K562 (cell line): ENCODE data around the gene PBOV1. TPM values are rescaled to one million over a fixed set of nuclear protein-coding genes. Genes with fewer than 3 reads are reported as not detected.

Experiments used
- ATAC-seq: fragments of 200-7000 bp; cut with Tn5 transposase; 3 replicates; pipeline ENCODE4 v1.9.1; 2020; ENCODE audit warnings: moderate library complexity
- BruUV-seq: library from RNA; stranded (reverse); fragments of 400-500 nt; replicated peaks from 2 replicates; lab custom pipeline; 2021; lab: Mats Ljungman, UMichigan
- CTCF ChIA-PET: fragments of 300-600 bp; formaldehyde crosslinking; extraction: SDS; loops from one replicate; lab custom pipeline; 2021; ENCODE audit warnings: low intra/inter-chr PET ratio; lab: Yijun Ruan, JAX
- POLR2A ChIA-PET: fragments of 300-600, 350-650 bp; sonication (Branson Sonifier 250); formaldehyde crosslinking; extraction: SDS; loops from one replicate; lab custom pipeline; 2021; ENCODE audit warnings: antibody characterized with exemption, inconsistent platforms; lab: Yijun Ruan, JAX
- DNase-seq, 4 experiments: peaks; one replicate each; pipeline versions ENCODE4 v3.0.0 to v3.0.0-alpha.2; 2011 to 2018; ENCODE audit warnings: low spot score in 3 of 4, mixed read lengths in 3 of 4; ENCODE audit errors: extremely low read depth in 1 of 4
- FAIRE-seq: peaks from 2 replicates; lab custom pipeline; 2011; peaks lifted over from hg19 to GRCh38; lab: Jason Lieb, UNC
- H2AFZ ChIP-seq: 2 replicates; pipeline ENCODE4 v1.6.0; 2011; ENCODE audit warnings: low read depth, low read length, control low read depth, inconsistent platforms
- H3K27ac ChIP-seq: fragments of 200-600 bp; 3 replicates; pipeline ENCODE4 v1.8.0; 2011; ENCODE audit warnings: low read depth, mild to moderate bottlenecking, control low read depth, inconsistent platforms, low read length, moderate library complexity, mixed read lengths; ENCODE audit errors: extremely low read depth
- H3K27me3 ChIP-seq, 2 experiments: fragments of 300-600 bp in 1 of 2; 2 replicates in 1 of 2; 3 replicates in 1 of 2; pipeline versions ENCODE4 v1.6.0 to v1.8.0; 2011; ENCODE audit warnings: inconsistent platforms in 2 of 2, low read length in 2 of 2, mild to moderate bottlenecking in 1 of 2, mixed read lengths in 1 of 2, moderate library complexity in 1 of 2; ENCODE audit not compliant: control insufficient read depth in 2 of 2, insufficient read depth in 2 of 2
- H3K36me3 ChIP-seq: fragments of 300-600 bp; 3 replicates; pipeline ENCODE4 v1.8.0; 2011; ENCODE audit warnings: mild to moderate bottlenecking, low read length, inconsistent platforms; ENCODE audit not compliant: control insufficient read depth, insufficient read depth
- H3K4me1 ChIP-seq, 2 experiments: fragments of 200-600 bp in 1 of 2; replicated peaks in 1 of 2; 2 replicates in 1 of 2; 3 replicates in 1 of 2; pipeline versions ENCODE4 v1.5.1 to v1.8.0; 2011; ENCODE audit warnings: inconsistent platforms in 2 of 2, low read length in 2 of 2, mild to moderate bottlenecking in 1 of 2, mixed read lengths in 1 of 2, moderate library complexity in 1 of 2; ENCODE audit not compliant: control insufficient read depth in 2 of 2, insufficient read depth in 2 of 2
- H3K4me2 ChIP-seq: 2 replicates; pipeline ENCODE4 v1.6.1; 2011; ENCODE audit warnings: low read length, control low read depth, inconsistent platforms, mixed read lengths; ENCODE audit not compliant: insufficient read depth
- H3K4me3 ChIP-seq: fragments of 200-600 bp; sonication (generic), shearing (Covaris generic); 2 replicates; pipeline ENCODE4 v1.5.1; 2016; ENCODE audit warnings: control low read depth, inconsistent platforms
- H3K79me2 ChIP-seq: fragments of 200-600 bp; 3 replicates; pipeline ENCODE4 v1.8.0; 2011; ENCODE audit warnings: low read length, inconsistent platforms; ENCODE audit not compliant: control insufficient read depth, insufficient read depth
- H3K9ac ChIP-seq, 2 experiments: 2 replicates each; pipeline versions ENCODE4 v1.6.0 to v1.6.1; 2011; ENCODE audit warnings: low read depth in 2 of 2, low read length in 2 of 2, control low read depth in 1 of 2, inconsistent platforms in 1 of 2, mild to moderate bottlenecking in 1 of 2, mixed read lengths in 1 of 2; ENCODE audit not compliant: insufficient read depth in 1 of 2
- H3K9me1 ChIP-seq: one replicate; pipeline ENCODE4 v1.6.0; 2011; ENCODE audit warnings: inconsistent platforms, mild to moderate bottlenecking, low read length, moderate library complexity; ENCODE audit not compliant: control insufficient read depth, insufficient read depth
- H3K9me3 ChIP-seq: replicated peaks from 2 replicates; pipeline ENCODE4 v1.5.1; 2011; ENCODE audit warnings: low read depth, low read length, inconsistent platforms; ENCODE audit not compliant: control insufficient read depth, insufficient read depth
- H4K20me1 ChIP-seq: replicated peaks from 2 replicates; pipeline ENCODE4 v1.6.1; 2011; ENCODE audit warnings: low read length, inconsistent platforms, mixed read lengths; ENCODE audit not compliant: control insufficient read depth, insufficient read depth
- BCLAF1 ChIP-seq, 2 experiments: fragments of 450-650 bp in 1 of 2; IDR thresholded peaks; 2 replicates each; pipeline ENCODE4 v1.6.1; 2011 to 2017; ENCODE audit warnings: low read depth in 2 of 2, antibody characterized with exemption in 1 of 2, borderline replicate concordance in 1 of 2, low read length in 1 of 2, mild to moderate bottlenecking in 1 of 2, mixed read lengths in 1 of 2; ENCODE audit not compliant: control insufficient read depth in 1 of 2
- HMBOX1 ChIP-seq: sonication (generic); IDR thresholded peaks from 2 replicates; pipeline ENCODE4 v1.6.1; 2016
- HMGXB4 ChIP-seq: sonication (generic); formaldehyde crosslinking; IDR thresholded peaks from 2 replicates; pipeline ENCODE4 v1.8.1; 2023; ENCODE audit warnings: mild to moderate bottlenecking, missing genetic modification reagents
- MBD2 ChIP-seq: sonication (generic); IDR thresholded peaks from 2 replicates; pipeline ENCODE4 v1.6.1; 2016; ENCODE audit warnings: low read depth, borderline replicate concordance
- SNRNP70 ChIP-seq: fragments of 200-400 bp; formaldehyde crosslinking; optimal IDR thresholded peaks from 2 replicates; pipeline ENCODE3; 2017; ENCODE audit warnings: low read depth, low read length
- STAT6 ChIP-seq: sonication (generic); formaldehyde crosslinking; IDR thresholded peaks from 2 replicates; pipeline ENCODE4 v1.8.1; 2023; ENCODE audit warnings: mild to moderate bottlenecking, missing genetic modification reagents
- U2AF2 ChIP-seq: fragments of 200-400 bp; formaldehyde crosslinking; optimal IDR thresholded peaks from 2 replicates; pipeline ENCODE3; 2017; ENCODE audit warnings: low read depth, mild to moderate bottlenecking, low read length
- ZNF354B ChIP-seq: fragments of 250-450 bp; sonication (Bioruptor Pico); IDR thresholded peaks from 2 replicates; pipeline ENCODE4 v1.4.0; 2020
- WGBS: fragments of 100-300 bp; shearing (Covaris generic); methylation state at CpG from one replicate; pipeline ENCODE4 v1.1.6; 2016; ENCODE audit warnings: low coverage, mixed read lengths; ENCODE audit not compliant: insufficient coverage; ENCODE audit errors: missing lambda C conversion rate; 5-methylcytosine and 5-hydroxymethylcytosine counted together
- in situ Hi-C: fragments of 300-500 bp; cut with MboI; formaldehyde crosslinking; loops from 4 replicates; pipeline ENCODE4 v1.15.0; 2018; ENCODE audit warnings: inconsistent platforms, mixed read lengths
- intact Hi-C: fragments of 100-400 bp; cut with micrococcal nuclease; formaldehyde crosslinking; loops from 2 replicates; pipeline ENCODE4 v1.14.2; 2022
- polyA plus RNA-seq, 8 experiments: library from polyadenylated mRNA; depleted of rRNA in 4 of 8; stranded (reverse) in 5 of 8; unstranded in 3 of 8; fragments of >200 nt; fragmentation: Nextera tagmentation in 2 of 8; fragmentation: Illumina TruSeq in 1 of 8; extraction: Ambion mirVana in 2 of 8; extraction: Trizol in 1 of 8; gene quantifications; 2 replicates each; pipeline versions ENCODE4 v1.2.1 to v1.2.3, GENCODE V29; 2011 to 2014; ENCODE audit warnings: inconsistent platforms in 1 of 8, missing spikeins in 1 of 8
- total RNA-seq, 7 experiments: library from RNA; depleted of rRNA in 6 of 7; stranded (reverse); fragments of >200 nt in 6 of 7; fragmentation: Illumina TruSeq in 2 of 7; extraction: Trizol in 2 of 7; gene quantifications; 2 replicates each; pipeline versions ENCODE4 v1.2.1 to v1.2.3, GENCODE V29; 2011 to 2021; ENCODE audit warnings: low replicate concordance in 1 of 7
- TF ChIP-seq, protein P1 (sequence below): fragments of 450-650 bp; IDR thresholded peaks from 2 replicates; pipeline ENCODE4 v1.6.1; 2016; ENCODE audit warnings: mild to moderate bottlenecking

The PBOV1 gene
- total and polyA plus RNA-seq, 9 of the 15 experiments (the other 6 are each of a cell fraction or from before 2014, with no cell fraction given): not detected

- H3K79me2 ChIP-seq: no peaks in the 10 kb centered on the region
- no peaks in the 10 kb centered on the region for H3K36me3 ChIP-seq
- no peak for FAIRE-seq
- no peaks in the 10 kb centered on the region for H3K9me3 ChIP-seq
- 1% methylated on average over 5 of the region's 5 CpGs for WGBS
- H3K4me1 ChIP-seq: no peaks in the 10 kb centered on the region
- no TSS peak for BruUV-seq
- ChIA-PET CTCF (no interaction called here), POLR2A (interaction anchor here (0.7 kb wide), 2 partner anchors 907 to 1802 kb away, joined by 3 to 4 read pairs; no protein-coding TSS in a partner anchor)
- ATAC-seq: no peak
- H2AFZ ChIP-seq: no peak overlapping the region
- peaks cover 0 to 15% of the 10 kb centered on the region in 2 experiments; a peak in 2 of 5 replicates for H3K27me3 ChIP-seq
- no peak overlapping the region for H3K9ac ChIP-seq
- no peaks in the 10 kb centered on the region for H4K20me1 ChIP-seq
- no peaks in the 10 kb centered on the region for H3K9me1 ChIP-seq
- H3K4me2 ChIP-seq: no peak overlapping the region
- no peak overlapping the region for H3K27ac ChIP-seq
- in situ Hi-C loops (no loop called here), intact Hi-C loops (no loop called here)
- DNase-seq: no peak
- H3K4me3 ChIP-seq: no peak overlapping the region
- no peak for TF ChIP-seq MBD2
- TF ChIP-seq, protein P1, sequence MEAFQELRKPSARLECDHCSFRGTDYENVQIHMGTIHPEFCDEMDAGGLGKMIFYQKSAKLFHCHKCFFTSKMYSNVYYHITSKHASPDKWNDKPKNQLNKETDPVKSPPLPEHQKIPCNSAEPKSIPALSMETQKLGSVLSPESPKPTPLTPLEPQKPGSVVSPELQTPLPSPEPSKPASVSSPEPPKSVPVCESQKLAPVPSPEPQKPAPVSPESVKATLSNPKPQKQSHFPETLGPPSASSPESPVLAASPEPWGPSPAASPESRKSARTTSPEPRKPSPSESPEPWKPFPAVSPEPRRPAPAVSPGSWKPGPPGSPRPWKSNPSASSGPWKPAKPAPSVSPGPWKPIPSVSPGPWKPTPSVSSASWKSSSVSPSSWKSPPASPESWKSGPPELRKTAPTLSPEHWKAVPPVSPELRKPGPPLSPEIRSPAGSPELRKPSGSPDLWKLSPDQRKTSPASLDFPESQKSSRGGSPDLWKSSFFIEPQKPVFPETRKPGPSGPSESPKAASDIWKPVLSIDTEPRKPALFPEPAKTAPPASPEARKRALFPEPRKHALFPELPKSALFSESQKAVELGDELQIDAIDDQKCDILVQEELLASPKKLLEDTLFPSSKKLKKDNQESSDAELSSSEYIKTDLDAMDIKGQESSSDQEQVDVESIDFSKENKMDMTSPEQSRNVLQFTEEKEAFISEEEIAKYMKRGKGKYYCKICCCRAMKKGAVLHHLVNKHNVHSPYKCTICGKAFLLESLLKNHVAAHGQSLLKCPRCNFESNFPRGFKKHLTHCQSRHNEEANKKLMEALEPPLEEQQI: no peak
- no peak for TF ChIP-seq STAT6 (CRISPR knock-in tag)
- TF ChIP-seq SNRNP70: no peak
- TF ChIP-seq U2AF2: no peak
- no peak for TF ChIP-seq HMBOX1
- no peak for TF ChIP-seq ZNF354B
- TF ChIP-seq HMGXB4 (CRISPR knock-in tag): no peak
- TF ChIP-seq BCLAF1 (IDR thresholded peaks at IDR 0.05; ENCODE audit: borderline replicate concordance in 1 of 2, control insufficient read depth in 1 of 2, low read depth in 2 of 2, low read length in 1 of 2): no peak
These were observed 29.9 kb downstream of the PBOV1 start for GRCh38 chr6:138188278-138188941.
